Measurements from ENCODE around the gene C14orf39.

The C14orf39 gene, protein sequence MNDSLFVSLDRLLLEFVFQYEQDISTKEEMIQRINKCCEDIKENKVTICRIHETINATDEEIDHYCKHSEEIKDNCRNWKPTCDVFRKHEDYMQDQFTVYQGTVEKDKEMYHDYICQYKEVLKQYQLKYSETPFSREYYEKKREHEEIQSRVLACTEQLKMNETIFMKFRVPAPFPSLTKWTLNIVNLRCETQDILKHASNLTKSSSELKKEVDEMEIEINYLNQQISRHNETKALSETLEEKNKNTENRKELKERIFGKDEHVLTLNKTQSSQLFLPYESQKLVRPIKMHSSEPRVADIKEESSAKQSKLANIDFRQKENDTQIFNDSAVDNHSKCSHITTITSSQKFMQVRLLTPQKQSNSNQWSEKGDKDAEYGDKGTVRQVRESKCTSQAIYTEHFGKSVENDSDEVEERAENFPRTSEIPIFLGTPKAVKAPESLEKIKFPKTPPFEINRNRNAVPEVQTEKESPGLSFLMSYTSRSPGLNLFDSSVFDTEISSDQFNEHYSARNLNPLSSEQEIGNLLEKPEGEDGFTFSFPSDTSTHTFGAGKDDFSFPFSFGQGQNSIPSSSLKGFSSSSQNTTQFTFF

DNA sequence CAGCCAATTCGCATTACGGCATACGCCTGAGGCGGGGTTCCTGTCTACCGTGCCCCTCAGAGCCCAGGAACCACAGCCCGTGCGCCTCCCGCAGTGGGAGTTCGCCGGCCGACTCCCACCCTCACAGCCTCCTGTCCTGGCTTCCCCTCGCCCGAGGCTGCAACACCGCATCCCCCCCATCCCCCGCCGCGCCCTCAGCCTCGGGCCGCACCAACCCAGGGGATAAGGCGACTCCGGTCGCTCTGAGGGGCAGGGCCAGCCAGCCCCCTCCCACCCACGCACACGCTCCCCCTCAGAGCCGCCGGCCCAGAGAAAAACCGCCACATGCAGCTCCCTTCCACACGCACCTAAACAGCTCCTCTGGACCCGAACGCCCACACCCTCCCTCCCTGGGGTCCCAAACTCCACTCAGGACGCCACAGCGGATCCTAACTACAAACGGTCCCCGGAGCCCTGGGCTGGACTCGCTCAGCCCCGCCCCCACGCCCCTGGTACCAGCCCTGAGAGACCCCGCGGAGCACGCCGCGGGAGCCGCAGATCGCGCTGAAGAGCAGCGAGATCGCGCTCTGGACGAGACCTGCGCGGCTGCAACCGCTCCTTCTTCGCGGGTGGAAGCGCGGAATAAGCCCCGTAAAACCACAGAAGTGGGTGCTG is at the start of gene C14orf39:
Gene C14orf39 (minus strand): TSS at position 466 of the 654 bp plus-strand sequence. CDS start 985 bp downstream, outside the sequence.
- DNase-seq: no peak

DNA sequence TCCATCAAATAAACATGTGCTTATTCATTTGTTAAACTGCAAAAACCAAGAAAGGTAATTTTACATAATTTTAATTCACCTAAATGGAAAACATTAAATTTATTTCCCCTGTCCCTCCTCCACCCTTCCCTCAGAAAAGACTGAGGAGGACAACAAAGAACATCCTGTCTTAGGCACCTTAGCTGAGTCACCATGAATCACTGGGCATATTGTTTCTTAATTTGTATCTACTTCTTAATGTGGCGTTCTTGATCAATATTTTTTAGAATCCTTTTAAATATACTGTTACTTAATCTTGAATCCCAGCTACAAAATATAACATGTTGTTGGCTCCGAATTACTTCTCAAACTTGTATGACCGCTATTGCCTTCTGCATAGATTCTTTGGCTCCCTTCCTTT is 46.6 kb upstream of the C14orf39 start:
- no peak for DNase-seq

DNA sequence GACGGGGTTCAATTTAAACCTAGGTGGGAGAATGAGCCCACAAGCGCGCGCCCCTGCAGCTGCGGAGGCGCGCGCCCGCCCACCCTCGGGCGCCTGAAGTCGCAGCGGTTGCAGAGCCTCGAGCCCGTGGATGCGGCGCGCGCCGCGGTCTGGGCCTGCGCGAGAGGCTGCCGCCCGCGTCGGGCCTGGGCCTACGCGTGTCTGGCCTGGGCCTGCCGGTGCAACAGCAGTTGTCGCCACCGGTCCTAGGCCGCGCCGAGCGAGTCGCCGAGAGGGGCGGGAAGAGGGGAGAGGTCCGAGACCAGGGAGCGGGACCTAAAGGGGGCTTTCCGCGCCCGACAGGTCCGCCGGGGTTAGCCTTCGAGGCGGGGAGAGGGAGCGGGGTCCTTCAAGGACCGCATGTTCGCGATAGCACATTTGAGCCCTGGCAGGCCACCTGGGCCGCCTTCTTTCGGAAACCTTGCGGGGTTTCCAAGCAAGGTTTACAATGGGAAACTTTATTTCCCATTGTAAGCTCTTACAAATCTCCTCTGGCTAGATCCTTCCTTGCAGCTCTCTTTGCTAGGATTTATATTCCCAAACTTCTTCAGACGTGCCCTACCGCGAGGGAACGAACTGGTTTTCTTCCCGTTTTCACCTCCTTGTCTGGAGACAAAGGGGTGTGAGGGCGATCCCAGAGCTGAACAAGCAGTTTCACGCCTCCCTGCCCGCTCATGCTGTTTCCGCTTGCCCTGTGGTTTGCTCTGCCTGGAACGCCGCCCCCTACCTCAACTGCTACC is 29.8 kb upstream of the C14orf39 start:
- DNase-seq: no peak

DNA sequence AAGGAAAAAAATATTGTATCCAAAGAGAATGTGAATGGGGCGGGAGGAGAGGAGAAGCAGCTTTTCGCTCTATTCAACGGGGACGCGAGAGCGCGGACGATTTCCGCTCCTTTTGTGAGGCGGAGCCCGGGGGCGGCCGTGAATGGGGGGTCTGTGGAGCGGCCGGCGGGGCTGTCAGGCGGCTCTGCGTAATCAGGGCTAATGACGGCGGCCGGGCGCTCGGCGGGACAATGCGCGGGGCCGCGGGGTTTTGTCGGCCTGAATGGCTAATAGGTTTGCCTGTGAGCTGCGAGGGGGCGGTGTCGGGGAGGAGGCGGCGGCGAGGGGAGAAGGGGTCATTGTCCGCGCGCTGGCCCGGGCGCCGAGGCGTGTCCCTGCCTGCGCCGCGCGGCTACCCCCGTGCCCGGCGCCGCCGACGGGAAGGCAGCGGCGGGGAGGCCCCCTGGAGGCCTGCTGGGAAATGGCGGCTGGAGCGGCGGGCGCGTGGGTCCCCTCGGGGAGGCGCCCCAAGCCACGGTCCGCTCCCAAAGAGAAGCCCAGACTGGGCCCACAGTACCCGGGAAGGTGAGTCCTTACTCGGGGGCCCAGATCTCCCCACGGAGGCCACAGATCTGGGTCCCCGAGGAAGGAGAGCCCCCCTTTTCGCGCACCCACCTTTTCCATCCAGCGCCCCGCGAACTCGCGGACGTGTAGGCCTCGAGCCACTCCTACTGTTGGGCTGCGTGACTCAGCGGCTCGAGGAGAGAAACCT is 29.1 kb upstream of the C14orf39 start:
- DNase-seq: no peak

DNA sequence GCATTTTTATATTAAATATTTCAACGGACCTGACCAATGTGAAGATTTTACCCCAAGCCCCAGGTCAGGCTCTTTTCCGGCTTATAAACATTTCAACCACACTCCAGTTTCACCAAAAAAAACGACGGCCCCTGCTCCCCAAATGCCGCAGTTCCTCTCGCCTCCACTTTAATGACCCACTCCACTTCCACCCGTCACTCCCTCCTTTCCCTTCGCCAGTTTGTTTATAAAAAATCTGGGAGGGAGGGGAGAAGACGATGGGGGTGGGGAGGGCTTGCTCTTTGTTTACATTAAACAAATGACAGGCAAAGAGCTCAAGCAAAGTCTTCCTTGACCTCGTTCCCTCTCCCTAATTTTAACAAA is 28.5 kb upstream of the C14orf39 start:
- no peak for DNase-seq

DNA sequence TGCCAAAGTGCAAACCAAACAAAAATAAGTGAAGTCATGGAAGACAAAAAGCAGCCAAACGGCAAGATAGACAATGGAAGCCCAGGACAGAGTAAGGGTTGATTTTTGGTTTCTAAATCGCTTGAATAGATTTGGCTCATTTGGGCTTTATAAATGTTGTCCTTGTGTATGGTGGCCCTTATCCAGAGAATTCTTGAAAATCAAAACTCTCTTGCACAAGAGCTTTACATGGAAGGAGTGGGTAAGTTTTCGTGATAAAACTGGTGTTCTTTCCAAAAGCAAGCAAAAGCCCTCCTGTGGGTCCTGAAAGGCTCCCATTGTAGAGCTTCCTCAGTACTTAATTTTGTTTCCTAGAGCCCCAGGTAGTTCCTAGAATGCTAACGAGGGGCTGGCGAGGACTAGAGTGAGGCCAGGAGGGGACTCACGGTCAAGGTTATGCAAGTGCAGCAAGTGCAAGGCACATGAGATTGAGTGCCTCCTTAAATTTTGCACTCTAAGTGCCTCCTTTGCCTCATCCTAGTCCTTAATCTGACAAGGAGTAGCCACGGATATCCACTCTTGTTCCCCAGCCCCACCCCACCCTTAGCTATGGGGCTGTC is 27.2 kb upstream of the C14orf39 start:
- DNase-seq: no peak

DNA sequence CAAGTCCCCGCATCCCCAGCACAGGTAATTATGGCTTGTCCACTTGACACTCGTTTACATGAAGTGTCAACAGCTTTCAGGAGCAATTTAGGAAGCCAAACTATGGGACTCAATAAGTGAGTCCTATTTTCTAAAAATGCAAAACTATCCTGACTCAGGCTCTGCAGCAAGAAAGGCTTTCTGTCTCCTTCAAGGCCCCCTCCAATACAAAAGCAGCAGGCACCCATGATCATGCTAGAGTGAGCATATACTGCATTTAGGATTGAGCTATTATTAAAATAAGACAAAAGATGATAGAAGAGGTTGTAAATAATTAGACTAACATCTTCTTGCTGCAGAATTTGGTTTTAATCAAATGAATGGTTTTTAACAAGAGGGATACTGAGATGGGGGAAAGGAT is 26.3 kb upstream of the C14orf39 start:
- no peak for DNase-seq

DNA sequence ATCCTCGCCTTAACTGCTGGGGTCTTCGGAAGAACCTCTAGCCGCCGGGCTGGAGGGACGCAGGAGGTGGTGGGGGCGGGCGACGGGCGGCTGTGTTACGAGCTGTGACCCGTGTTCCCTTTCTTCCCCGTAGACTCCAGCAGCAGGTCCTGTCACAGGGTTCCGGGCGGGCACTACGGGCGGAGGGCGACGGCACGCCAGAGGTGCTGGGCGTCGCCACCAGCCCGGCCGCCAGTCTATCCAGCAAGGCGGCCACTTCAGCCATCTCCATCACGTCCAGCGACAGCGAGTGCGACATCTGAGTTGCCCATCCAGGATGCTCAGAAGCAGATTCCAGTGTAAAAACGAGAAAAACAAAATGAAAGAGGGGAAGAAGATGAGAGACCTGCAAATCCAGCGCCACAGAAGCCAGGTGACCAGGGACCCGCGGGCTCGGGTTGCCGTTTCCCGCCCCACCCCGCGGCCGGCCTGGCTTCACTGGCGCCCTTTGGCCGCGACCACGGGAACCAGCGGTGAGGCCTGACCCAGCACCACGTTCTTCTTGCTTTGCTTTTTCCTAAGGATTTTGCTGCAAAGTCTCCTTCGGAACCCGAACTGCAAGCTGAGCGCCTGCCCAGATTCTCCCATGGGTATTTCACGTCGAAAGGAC is 25.2 kb upstream of the C14orf39 start:
- DNase-seq: no peak

DNA sequence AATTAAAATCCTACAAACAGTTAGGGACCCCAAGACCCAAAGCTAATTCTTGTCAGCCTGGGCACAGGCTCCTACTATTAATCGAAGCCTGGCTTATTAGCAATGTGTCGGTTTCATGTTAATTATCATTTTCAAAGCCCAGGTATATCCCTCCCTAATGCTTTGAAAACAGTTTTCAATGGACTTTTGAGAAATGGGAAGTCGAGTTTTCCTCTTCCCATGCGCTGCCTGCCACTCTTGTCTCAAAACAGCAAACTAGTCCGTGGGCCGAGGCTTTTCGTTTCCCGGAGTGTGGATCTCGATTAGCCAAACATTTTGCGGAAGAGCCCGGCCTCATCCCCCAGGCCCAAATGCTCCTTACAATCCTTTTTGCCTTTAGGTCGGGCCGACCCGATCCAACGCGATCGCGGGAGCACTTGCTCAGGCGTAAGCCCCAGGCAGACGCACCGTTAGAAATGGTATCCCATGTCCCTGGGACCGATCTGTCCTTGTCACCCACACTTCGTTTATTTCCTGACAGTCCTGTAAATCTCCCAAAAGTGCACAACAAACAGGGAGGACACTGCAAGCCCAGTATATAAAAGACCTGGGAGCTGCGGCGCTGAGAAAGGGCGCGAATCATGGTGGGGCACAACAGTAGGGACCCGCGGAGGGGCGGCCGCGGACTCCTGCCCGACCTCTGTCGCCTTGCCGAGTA is 24.5 kb upstream of the C14orf39 start:
- no peak for DNase-seq

DNA sequence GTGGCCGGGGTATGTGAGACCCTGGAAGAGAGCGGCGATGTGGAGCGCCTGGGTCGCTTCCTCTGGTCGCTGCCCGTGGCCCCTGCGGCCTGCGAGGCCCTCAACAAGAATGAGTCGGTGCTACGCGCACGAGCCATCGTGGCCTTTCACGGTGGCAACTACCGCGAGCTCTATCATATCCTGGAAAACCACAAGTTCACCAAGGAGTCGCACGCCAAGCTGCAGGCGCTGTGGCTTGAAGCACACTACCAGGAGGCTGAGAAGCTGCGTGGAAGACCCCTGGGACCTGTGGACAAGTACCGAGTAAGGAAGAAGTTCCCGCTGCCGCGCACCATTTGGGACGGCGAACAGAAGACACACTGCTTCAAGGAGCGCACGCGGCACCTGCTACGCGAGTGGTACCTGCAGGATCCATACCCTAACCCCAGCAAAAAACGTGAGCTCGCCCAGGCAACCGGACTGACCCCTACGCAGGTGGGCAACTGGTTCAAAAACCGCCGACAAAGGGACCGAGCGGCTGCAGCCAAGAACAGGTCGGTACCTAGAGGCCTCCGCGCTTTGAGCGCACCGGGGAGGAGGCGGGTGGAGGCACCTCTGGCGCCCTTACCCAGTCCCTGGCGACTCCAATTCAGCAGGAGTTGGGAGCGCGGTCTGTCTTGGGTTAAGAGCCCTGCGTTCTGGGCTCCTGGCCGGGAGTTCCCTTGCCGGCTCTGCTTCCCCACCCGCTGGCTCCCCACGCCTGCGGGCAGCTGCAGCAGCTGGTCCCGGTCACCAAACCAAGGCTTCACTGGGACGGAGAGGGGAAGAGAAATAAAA is 23.8 kb upstream of the C14orf39 start:
- no peak for DNase-seq

DNA sequence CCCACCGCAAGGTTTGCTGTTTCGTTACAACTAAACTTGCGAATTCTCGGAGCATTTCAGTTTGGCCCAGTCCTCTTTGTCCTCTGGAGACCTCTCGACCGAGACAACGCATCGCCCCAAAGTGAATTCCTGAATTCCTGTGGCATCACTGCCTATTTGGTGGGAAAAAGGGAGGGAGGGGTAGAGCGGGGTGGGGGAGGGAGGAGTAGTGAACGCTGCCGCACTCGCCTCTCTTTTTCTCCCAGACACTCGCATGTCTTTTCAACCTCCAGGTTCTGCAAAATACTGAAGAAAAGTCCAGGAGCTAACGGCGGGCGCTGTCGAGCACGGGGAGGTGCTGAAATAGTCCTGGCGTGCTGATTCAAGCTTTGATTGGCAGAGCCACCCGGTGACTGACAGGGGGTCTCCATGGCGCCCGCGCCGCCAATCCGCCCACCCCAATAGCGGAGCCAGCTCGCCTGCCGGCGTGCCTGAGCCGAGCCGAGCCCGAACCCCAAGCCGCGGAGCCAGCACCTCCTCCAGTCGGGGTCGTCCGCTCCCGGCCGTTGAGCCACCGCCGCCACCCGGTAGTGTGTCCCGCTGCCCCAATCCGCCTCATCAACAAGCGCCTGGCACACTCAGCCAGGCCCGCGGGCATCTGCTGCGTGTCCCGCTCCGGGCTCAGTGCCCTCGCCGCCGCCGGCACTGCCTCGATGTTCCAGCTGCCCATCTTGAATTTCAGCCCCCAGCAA is 23.0 kb upstream of the C14orf39 start, which contains the start of gene SIX6:
Gene SIX6 (plus strand): TSS at position 440 of the 731 bp plus-strand sequence. CDS start 253 bp downstream, at position 693.
- DNase-seq: no peak

DNA sequence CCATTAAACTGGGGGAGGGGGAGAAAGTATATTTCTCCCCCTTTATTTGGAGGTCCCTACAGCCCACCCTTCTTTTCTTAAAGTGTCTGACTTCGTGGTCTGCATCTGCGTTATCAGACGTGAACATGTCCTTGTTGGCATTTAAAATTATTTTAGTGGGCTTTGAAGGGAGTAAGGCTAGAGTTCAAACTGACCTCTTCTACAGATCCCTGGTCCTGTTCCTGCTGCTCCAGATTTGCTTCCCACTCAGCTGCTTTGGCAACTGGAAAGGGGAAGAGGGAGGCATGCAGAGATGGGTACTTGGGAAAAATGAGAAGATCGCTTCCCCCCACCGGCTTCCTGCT is 22.5 kb upstream of the C14orf39 start:
- no peak for DNase-seq

DNA sequence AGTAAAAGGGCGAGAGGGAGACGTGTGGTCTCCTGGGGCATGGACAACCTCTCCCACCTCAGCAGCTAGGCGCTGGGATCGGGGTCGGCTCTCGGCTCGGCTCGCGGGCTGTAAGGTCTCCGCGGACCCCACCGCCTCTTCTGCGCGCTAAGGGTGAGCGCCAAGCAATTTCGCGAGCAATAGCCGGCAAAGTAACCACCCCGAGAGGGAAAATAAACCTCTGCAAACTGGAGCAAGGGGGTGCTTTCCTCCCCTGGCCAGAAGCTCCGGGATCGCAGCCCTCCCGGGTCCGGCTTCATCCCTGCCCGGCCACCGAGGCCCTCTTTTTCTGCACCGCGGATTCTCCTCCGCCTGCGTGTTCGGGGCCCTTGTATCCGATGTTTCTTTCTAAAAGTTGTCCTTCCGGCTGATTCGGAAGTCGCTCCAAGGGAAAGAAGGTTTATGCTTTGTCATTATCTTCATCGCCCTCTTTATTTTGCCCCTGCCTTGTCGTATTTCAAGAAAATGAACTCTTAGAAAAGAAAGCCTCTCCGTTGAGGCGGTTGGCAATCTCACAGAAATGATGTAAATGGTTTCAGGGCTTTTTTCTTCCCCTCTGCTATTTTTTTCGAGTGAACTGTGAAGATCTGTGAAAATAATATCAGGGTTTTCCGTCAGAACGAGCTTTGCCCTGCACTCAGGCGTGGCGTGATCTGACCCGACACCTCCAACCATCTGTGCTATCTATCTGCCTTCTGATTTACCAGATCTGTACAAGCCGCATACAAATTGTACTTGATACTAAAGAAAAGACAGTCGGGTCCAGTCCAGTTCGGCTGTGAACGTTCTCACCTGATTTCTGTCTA is 21.3 kb upstream of the C14orf39 start:
- no peak for DNase-seq

DNA sequence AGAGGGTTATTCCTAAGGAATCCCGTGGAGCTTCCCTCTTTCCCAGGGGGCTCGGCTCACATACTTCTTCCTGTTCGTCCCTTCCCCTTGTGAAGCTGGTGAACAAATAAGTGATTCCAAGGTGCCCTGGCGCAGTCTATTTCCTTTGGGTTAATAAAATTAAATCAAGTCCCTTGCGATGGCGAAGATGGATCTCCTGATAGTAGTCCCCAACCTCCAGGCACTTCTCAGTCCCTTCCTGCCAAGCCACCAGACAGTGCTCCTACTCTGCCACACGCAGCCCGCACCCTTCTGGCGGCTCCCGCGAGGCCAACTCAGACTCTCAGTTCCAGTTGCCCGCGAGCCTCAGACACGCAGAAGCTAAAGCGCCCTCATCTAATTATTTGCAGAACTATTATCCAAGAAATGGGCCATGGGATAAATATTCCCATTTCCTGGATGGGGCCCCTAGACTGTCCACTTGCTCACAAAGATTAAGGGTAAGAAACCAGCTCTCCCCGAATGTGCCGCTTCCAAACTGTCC is 20.7 kb upstream of the C14orf39 start:
- DNase-seq: no peak

DNA sequence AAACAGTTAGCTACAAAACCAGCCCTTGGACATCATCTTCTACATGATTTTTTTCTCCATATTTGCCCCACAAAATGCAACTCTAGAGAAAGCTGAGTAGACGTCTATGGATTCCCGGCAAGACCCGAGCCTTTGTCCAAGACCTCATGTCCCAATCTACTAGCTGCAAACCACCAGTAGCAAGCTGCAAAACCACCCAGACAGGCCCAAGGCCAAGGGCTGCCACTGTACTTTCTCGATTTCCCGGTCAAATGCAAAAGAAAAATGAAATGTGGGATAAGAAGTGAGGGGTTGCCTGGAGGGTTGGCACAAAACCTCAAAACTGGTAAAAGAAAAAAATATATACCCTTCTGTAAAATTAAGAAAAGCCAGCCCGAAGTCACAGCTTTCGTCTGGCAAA is 20.1 kb upstream of the C14orf39 start:
- no peak for DNase-seq

DNA sequence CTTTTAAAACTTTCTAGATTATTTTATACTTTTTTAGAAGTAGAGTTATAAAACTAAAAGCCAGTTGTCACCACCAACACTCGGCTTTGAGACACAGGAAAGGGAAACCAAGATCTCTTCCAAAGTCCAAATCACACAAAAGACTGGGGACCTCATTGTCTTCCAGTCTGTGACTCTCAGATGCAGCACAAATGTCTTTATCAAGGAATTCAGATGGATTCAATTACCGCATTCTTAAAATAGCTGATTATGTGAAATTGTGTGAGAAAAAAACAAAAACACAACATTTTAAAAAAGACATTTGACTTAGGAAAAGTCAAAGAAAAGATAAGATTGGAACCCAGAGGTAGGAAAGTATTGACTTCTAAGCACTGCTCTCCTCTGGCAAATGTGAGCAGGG is 19.6 kb upstream of the C14orf39 start:
- no peak for DNase-seq

DNA sequence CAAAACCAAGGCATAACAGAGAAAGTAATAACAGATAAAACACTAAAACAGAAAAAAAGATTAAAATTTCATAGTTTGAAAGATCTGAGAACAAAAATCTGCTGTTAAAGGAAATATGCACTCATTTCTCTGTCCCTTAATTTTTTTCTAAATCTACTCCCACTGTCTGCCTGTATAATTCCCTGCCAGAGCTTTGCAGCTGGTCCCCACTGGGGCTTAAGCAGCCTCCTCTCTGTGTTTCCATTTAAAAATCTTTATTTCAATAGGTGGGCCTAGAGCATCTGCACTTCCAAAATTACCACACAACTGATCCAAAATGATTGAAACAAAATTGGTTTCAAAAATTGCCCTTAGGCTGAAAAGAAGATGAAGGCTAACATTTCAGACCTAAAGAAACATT is 16.7 kb upstream of the C14orf39 start:
- DNase-seq: no peak

DNA sequence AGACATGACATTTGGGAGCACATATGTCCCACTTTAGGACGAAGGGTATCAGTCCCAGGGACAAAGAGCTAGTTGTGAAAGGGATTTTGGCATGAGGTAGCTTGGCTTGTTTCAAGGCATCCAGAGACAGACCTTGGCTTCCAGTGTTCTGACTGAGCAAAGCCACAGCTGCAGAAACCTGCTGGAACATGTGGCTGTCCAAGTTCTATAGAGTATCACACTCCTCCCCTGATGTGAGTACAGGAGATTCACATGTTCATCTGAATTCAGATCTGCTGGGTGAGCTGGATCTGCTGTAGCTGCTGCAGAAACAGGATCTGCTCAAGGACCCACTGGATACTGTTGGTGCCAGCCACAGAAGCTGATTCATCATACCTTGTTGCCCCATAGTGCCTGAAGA is 10.1 kb upstream of the C14orf39 start:
- DNase-seq: no peak

All from stimulated activated CD4-positive, alpha-beta T cell treated with anti-CD3 and anti-CD28 coated beads, Interleukin-2, amount 100 ng/mL, for 48 hours (primary cell).